BLaER1 (cell line): ENCODE measurements around the gene GAS2L2.
A peak's percentile ranks its signal among the peaks of the same experiment; 100 is the strongest.

ENCODE experiments used
- H3K27ac ChIP-seq: shearing (Covaris generic); formaldehyde crosslinking; 2 replicates; pipeline ENCODE4 v1.8.1; 2022
- H3K27me3 ChIP-seq: shearing (Covaris generic); formaldehyde crosslinking; 2 replicates; pipeline ENCODE4 v1.8.1; 2022
- H3K36me3 ChIP-seq: shearing (Covaris generic); formaldehyde crosslinking; 2 replicates; pipeline ENCODE4 v1.8.1; 2022
- H3K4me1 ChIP-seq: shearing (Covaris generic); formaldehyde crosslinking; 2 replicates; pipeline ENCODE4 v1.8.1; 2022
- H3K4me2 ChIP-seq: shearing (Covaris generic); formaldehyde crosslinking; 2 replicates; pipeline ENCODE4 v1.8.1; 2022
- H3K4me3 ChIP-seq: shearing (Covaris generic); formaldehyde crosslinking; 2 replicates; pipeline ENCODE4 v1.8.1; 2022
- H3K9ac ChIP-seq: shearing (Covaris generic); formaldehyde crosslinking; 2 replicates; pipeline ENCODE4 v1.8.1; 2022
- H3K9me3 ChIP-seq: shearing (Covaris generic); formaldehyde crosslinking; 2 replicates; pipeline ENCODE4 v1.8.1; 2022
- H4K20me1 ChIP-seq: shearing (Covaris generic); formaldehyde crosslinking; 2 replicates; pipeline ENCODE4 v1.8.1; 2022
- Cebpa-rat ChIP-seq: shearing (Covaris generic); IDR thresholded peaks from 2 replicates; pipeline ENCODE4 v1.8.1; 2022

The GAS2L2 gene

GRCh38 chr17:35752945-35753764 is at the start of gene GAS2L2:
GAS2L2 (minus strand) TSS chr17:35753239; CDS start chr17:35752850, 389 bp downstream.
- Histone ChIP-seq H4K20me1 (peaks cover 7% of the 10 kb centered on the region; the same call in 1 of the 2 replicates), H3K4me3 (no peak within 1 kb of the TSS), H3K9ac (no peak within 1 kb of the TSS), H3K36me3 (no peaks in the 10 kb centered on the region), H3K4me1 (peaks cover 20% of the 10 kb centered on the region), H3K9me3 (no peaks in the 10 kb centered on the region), H3K4me2 (peak within 1 kb of the TSS; percentile 58; the same call in 1 of the 2 replicates), H3K27ac (no peak within 1 kb of the TSS), H3K27me3 (peaks cover 39% of the 10 kb centered on the region)
- TF ChIP-seq Cebpa-rat: no peak

DNA sequence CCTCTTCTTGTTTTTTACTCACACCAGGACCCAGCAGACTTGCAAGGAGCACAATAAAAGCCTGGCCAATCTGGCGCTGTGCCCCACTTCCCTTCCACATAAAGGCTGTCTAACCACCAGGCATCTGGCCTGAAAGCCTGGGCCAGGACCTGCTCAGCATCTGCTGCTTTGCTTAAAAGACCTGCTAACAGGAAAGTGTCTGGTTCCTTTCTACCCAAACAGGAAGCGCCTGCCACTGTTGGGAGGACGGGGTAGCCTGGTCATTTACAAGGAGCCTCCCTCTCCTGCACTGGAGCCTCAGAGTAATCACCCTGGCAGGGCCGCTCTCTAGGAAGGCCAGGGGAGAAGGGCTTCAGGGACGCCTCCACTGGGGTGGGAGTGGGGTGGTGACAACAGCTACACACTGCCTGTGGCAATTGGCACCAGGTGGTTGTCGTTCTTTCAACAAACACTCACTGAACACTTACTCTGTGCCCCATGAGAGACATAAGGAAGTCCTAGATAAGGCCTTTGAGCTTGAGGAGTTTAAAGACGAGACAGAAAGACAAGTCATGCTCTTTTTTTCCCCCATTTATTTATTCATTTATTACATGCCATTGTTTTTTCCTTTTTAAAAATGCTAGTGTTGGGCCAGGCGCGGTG is 48.7 kb upstream of the GAS2L2 start:
- Histone ChIP-seq H3K27me3 (peaks cover 11% of the 10 kb centered on the region; the same call in 1 of the 2 replicates), H3K4me1 (peaks cover 44% of the 10 kb centered on the region), H3K9me3 (no peaks in the 10 kb centered on the region), H3K27ac (peak overlapping the region; percentile 95), H4K20me1 (no peaks in the 10 kb centered on the region), H3K4me2 (peak overlapping the region; percentile 86), H3K4me3 (peak overlapping the region; percentile 31; the same call in 1 of the 2 replicates), H3K9ac (peak overlapping the region; percentile 75), H3K36me3 (no peaks in the 10 kb centered on the region)
- no peak for TF ChIP-seq Cebpa-rat

DNA sequence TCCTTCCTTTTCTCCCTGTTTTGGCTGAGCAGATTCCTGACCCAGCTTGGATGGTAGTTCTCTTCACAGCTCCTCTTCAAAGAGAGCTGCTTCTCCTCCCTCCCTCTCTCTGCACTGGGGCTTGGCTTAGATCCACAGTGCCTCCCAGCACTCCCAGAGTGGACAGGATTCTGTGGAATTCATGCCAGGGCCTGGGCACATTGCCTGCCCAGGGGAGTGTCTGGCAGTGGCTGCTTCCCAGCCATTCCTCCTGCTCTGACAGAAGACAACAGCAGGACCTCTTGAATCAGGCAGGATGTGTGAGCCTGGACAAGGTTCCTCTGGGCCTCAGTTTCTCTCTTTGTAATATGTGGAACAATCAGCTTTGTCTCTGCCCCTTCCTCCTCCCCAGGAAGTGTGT is 46.9 kb upstream of the GAS2L2 start:
- H3K4me2 ChIP-seq: peak overlapping the region; percentile 86
- peak overlapping the region; percentile 28; the same call in 1 of the 2 replicates for H3K9ac ChIP-seq
- peaks cover 29% of the 10 kb centered on the region for H3K27me3 ChIP-seq
- no peak for TF ChIP-seq Cebpa-rat
- H4K20me1 ChIP-seq: 0 out of 2 replicates have a peak, but pooled peaks cover 3% of the 10 kb centered on the region
- H3K4me1 ChIP-seq: peaks cover 48% of the 10 kb centered on the region
- H3K9me3 ChIP-seq: no peaks in the 10 kb centered on the region
- H3K36me3 ChIP-seq: no peaks in the 10 kb centered on the region
- no peak overlapping the region for H3K4me3 ChIP-seq
- H3K27ac ChIP-seq: 0 out of 2 replicates have a peak overlapping the region, but pooled peaks have one; percentile 95

DNA sequence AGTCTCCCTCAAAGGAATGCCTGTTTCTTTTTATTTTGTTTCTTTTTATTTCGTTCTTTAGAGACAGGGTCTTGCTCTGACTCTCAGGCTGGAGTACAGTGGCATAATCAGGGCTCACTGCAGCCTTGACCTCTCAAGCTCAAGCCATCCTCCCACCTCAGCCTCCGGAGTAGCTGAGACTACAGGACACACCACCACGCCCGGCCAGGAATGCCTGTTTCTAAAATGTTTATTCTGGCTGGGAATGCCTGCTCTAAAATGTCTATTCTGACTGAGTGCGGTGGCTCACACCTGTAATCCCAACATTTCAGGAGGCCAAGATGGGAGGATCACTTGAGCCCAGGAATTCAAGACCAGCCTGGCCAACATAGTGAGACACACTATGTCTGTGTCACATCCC is 44.9 kb upstream of the GAS2L2 start:
- Histone ChIP-seq H3K9ac (no peak overlapping the region), H3K4me3 (no peak overlapping the region), H3K4me2 (no peak overlapping the region), H3K27ac (no peak overlapping the region), H3K4me1 (peaks cover 44% of the 10 kb centered on the region), H4K20me1 (0 out of 2 replicates have a peak, but pooled peaks cover 10% of the 10 kb centered on the region), H3K9me3 (no peaks in the 10 kb centered on the region), H3K27me3 (peaks cover 49% of the 10 kb centered on the region), H3K36me3 (no peaks in the 10 kb centered on the region)
- no peak for TF ChIP-seq Cebpa-rat

- TF ChIP-seq Cebpa-rat: no peak
- H3K9ac ChIP-seq: no peak overlapping the region
Measured at GRCh38 chr17:35797370-35797769, 44.3 kb upstream of the GAS2L2 start.

GRCh38 chr17:35796942-35797341 is 43.9 kb upstream of the GAS2L2 start:
- Histone ChIP-seq H3K4me2 (no peak overlapping the region), H4K20me1 (0 out of 2 replicates have a peak, but pooled peaks cover 10% of the 10 kb centered on the region), H3K9me3 (no peaks in the 10 kb centered on the region), H3K4me3 (no peak overlapping the region), H3K27me3 (peaks cover 49% of the 10 kb centered on the region), H3K4me1 (peaks cover 36% of the 10 kb centered on the region), H3K9ac (no peak overlapping the region), H3K36me3 (no peaks in the 10 kb centered on the region), H3K27ac (no peak overlapping the region)
- no peak for TF ChIP-seq Cebpa-rat

More at GRCh38 chr17:35797370-35797769, 44.3 kb upstream of the GAS2L2 start:
- Histone ChIP-seq H3K4me2 (no peak overlapping the region), H3K27ac (no peak overlapping the region), H3K9me3 (no peaks in the 10 kb centered on the region), H3K27me3 (peaks cover 49% of the 10 kb centered on the region), H3K36me3 (no peaks in the 10 kb centered on the region), H4K20me1 (0 out of 2 replicates have a peak, but pooled peaks cover 10% of the 10 kb centered on the region), H3K4me3 (no peak overlapping the region), H3K4me1 (peaks cover 40% of the 10 kb centered on the region)

- Histone ChIP-seq H3K4me1 (peaks cover 25% of the 10 kb centered on the region), H3K4me2 (peak overlapping the region; percentile 100), H3K27ac (no peak overlapping the region), H3K9me3 (no peaks in the 10 kb centered on the region), H4K20me1 (0 out of 2 replicates have a peak, but pooled peaks cover 10% of the 10 kb centered on the region), H3K4me3 (peak overlapping the region; percentile 71), H3K9ac (0 out of 2 replicates have a peak overlapping the region, but pooled peaks have one; percentile 52), H3K27me3 (peaks cover 49% of the 10 kb centered on the region), H3K36me3 (no peaks in the 10 kb centered on the region)
- no peak for TF ChIP-seq Cebpa-rat
Measured at GRCh38 chr17:35795871-35796265, 42.8 kb upstream of the GAS2L2 start.

DNA sequence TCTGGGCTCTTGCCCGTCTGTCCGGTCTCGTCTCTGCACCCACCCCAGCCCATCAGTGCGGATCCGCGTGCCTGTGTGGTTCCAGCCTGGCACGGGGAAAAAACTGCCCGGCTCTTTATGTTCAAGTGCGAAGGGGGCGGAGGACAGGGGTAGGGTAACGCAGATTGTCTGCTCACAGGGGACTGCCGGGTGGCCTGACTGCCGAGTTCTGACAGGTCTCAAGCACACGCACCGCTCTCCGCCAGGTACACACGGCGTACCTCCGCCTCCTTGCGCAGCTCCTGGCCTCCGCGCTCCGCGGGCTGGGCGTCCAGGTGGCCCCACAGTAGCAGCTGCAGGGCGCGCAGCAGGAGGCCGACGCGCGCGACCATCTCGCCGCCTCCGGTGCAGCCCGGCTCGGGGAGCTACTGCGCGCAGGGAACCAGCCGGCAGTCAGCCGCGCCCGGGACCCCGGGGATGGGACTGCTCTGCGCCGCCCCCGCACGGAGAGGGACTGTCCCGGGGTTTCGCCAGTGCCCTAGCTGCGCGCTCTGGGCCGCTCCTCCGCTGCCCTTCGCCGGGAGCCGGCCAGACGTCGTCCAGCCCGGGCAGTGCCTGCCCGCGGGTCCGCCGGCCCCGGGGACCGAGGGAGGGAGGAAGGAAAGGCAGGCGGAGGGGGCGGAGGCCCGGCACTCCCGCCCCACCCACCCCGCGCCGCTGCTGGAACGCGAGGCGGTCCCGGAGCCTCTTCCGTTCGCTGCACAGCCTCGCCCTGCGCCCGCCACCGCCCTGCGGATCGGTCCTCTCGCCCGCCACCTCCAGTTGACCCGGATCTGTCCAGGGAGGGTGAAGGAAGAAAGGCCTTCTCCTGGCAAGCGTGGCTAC is 42.2 kb upstream of the GAS2L2 start, which contains the start of gene MMP28:
Gene MMP28 (minus strand): TSS at position 635 of the 864 bp plus-strand sequence. CDS start 264 bp downstream, at position 371.
- Histone ChIP-seq H3K4me1 (peaks cover 19% of the 10 kb centered on the region), H3K4me2 (peak within 1 kb of the TSS; percentile 100), H3K36me3 (no peaks in the 10 kb centered on the region), H3K4me3 (peak within 1 kb of the TSS; percentile 71), H3K9me3 (no peaks in the 10 kb centered on the region), H3K27ac (no peak within 1 kb of the TSS), H4K20me1 (0 out of 2 replicates have a peak, but pooled peaks cover 10% of the 10 kb centered on the region), H3K9ac (peak within 1 kb of the TSS; percentile 52; the same call in 1 of the 2 replicates), H3K27me3 (peaks cover 49% of the 10 kb centered on the region)
- no peak for TF ChIP-seq Cebpa-rat

DNA sequence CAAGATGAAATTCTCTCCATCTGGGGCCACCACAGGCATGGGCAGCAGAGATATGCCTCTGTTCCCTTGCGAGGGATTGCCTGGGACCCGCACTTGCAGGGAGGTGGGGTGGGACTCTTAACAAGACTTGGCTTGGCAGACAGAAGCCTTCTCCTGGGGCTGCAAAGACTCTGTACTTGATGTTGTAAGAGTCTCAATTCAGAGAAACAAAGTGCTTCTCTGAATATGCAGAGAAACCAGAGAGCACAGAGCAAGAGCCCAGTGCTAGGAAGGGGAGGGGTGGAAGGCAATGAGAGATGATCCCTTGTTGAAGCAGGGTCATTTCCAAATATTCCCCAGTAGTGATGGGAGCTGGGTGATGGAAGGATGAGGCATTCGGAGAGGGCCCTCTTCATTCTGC is 40.2 kb upstream of the GAS2L2 start:
- TF ChIP-seq Cebpa-rat: no peak
- Histone ChIP-seq H3K36me3 (no peaks in the 10 kb centered on the region), H3K4me2 (no peak overlapping the region), H3K9me3 (no peaks in the 10 kb centered on the region), H3K4me1 (peaks cover 13% of the 10 kb centered on the region), H4K20me1 (0 out of 2 replicates have a peak, but pooled peaks cover 10% of the 10 kb centered on the region), H3K27me3 (peaks cover 49% of the 10 kb centered on the region), H3K27ac (no peak overlapping the region), H3K4me3 (no peak overlapping the region), H3K9ac (no peak overlapping the region)
